ENCODE results near the gene PRDM16.

Gene PRDM16

DNA sequence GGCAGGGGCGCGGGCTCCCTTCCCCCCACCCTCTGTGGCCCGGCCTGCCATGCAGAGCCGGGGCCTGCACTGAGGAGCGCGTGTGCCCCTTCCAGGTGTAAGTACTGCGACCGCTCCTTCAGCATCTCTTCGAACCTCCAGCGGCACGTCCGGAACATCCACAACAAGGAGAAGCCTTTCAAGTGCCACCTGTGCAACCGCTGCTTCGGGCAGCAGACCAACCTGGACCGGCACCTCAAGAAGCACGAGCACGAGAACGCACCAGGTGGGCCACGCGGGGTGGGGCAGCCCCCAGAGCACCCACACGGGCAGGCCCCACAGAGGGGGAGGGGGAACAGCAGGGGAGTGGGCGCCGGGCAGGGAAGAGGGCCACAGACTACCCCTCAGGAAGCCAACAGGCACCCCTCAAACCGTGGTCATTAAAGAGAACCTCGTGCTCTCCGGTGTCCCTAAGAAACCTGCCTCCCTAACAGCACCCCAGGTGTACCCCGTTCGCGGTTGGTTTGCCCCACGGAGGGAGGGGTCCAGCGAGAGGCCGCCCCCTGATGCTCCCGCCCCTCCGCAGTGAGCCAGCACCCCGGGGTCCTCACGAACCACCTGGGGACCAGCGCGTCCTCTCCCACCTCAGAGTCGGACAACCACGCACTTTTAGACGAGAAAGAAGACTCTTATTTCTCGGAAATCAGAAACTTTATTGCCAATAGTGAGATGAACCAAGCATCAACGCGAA, 356.6 kb downstream of the PRDM16 start:
- no peak for DNase-seq

DNA sequence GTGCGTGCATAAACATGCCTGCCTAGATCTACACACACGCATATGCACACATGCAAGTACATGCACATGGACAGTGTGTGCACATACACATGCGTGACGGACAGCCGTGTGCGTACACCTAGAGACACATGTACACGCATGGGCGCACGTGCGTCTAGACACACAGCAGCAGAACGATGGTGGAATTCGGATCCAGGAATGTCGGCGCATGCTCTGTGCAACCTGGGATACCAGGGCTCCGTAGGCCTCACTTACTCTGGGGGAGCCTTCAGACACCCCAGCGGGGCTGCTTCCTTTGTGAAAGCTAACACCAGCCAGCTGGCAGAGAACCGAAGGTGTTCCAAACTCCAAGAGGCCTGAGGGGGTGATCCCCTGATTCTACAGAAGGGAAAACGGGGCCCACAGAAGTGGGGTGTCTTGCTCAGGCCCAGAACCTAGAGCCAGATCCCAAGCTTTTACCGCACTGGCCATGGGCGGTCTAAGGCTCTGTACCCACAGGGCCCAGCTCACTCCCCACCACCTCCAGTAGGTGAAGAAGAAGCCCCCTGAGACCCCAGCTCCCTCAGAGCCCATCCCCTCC, 358.0 kb downstream of the PRDM16 start:
- no peak for DNase-seq

DNA sequence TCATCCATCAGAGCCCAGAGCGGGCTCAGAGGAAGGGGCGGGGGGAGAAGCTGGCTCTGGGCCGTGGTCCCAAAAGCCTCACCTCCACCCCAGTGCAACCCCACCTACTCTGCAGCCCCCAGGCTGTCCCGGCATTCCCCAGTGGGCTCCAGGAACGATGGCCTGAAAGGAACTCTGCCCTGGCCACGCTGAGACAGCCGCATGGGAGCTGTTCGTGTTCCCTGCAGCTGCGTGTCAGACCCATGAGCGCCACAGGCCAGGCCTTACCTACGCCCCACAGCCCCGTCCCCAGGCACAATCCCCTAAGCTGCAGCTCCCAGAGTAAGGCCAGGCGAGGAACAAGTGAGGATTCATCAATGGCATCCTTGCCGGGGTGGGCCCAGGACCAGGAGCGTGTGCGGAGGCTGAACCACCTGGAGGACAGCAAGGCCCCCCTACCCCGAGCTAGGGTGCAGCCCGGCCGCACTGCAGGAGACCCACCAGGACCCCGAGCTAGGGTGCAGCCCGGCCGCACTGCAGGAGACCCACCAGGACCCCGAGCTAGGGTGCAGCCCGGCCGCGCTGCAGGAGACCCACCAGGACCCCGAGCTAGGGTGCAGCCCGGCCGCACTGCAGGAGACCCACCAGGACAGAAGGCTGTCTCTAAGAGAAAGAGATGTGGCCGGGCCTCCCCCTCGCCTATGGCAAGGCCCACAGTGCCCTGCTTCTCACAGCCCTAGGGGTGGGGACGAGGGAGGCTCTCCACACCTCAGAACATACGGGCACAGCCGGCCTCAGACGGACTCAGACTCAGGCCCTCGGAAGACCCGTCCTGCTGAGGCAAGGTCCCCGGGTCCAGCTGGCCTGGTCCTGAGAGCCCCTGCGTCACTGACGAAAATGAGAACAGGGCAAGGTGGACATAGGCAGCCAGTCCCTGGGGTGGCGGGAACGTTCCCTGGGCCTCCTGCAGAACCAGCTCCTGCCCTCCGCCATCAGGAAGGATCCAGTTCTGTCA, 359.0 kb downstream of the PRDM16 start:
- DNase-seq, result no peak

DNA sequence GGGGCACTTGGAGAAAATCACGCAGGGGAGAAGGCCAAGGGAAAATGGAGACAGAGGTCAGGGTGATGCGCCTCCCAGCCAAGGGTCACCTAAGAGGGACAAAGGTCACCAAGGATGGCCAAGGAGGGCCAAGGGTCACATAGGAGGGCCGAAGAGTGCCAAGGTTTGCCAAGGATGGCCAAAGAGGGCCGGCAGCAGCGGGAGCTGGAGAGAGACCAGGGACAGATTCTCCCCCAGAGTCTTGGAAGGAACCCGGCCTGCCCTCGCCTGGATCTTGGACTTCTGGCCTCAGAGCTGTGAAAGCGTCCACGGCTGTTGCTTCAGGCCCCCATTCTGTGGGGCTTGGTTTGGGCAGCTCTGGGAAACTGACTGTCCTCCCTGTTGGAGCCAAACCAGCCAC, 359.9 kb downstream of the PRDM16 start:
- no peak for DNase-seq

DNA sequence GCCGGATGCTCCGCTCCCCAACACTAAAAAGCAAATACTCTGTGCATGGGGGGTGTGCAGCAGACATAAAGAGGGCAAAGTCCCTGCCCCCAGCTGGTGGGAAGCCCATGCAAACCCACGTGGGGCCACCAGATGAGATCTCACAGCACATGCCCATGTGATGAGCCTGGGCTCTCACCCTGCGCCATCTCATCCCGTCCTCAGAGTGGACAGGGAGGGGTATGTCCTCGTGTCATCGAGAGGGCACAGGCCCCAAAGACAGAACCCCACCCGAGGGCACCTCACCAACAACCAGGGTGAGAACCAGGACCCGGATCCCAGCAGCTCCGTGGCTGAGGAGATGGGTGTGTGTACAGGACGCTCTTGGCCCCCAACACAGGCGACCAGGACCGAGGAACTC, 360.3 kb downstream of the PRDM16 start:
- no peak for DNase-seq

DNA sequence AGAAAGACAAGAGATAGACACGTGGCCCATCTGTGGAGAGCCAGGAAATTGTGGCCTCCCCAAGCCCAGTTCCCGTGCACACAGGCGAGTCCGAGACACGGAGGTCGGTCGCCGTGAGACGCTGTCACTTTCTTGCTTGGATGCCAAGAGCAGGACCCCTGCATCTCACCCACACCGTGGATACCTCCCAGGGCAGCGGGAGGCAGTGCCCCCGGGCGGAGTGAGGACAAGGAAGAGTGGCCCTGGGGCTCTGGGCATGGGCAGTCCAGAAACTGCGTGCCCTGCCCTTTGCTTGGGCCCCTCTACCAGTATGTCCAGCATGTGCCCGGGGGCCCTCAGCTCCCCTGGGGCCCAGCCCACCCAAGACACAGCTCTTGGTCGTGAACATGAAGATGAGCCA, 360.8 kb downstream of the PRDM16 start:
- DNase-seq, result no peak

DNA sequence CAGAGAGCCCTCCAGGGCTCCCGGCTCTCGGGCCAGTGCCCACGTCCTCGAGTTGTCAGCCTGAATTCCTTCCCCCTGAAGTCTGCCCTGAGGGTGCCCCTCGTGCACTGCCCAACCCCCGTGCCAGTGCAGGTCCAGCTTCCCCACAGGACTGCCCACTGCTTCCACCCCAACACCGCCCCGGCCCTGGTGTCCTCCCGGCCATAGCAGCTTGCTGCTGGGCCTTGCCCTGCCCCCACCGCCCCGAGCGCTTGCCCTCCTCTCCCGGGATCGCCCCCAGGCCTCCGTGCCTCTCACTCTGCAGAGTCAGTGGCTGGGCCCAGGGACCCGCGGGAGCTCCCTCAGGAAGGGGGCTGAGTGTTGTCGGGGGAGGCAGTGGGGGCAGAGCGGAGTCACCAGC, 361.4 kb downstream of the PRDM16 start:
- no peak for DNase-seq

DNA sequence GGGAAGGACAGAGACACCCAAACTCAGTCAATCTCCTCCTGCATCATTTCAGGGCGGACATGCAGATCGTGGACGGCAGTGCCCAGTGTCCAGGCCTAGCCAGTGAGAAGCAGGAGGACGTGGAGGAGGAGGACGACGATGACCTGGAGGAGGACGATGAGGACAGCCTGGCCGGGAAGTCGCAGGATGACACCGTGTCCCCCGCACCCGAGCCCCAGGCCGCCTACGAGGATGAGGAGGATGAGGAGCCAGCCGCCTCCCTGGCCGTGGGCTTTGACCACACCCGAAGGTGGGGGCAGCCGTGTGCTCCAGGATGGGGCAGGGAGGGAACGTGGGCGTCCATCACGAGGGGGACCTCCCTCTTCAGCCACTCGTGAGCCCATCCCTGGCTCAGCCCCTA, 361.8 kb downstream of the PRDM16 start:
- DNase-seq, result no peak

DNA sequence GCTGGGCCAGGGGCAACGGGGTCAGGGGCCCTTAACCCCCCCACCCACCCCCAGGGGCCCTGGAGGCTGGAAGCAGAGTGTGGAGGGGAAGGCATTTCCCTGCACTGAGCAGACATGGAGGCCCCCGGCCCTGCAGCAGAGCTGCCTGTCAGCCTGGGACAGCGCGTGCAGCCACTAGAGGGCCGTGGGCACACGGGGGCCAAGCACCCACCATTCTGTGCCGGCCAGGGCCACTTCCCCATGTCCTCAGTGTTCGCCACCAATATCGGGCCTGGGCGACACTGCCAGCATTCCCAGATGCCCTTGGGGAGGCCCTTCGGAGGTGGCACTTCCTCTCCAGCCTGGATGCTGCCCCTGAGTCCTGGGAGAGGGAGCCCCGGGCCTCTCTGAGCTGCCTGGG, 362.3 kb downstream of the PRDM16 start:
- no peak for DNase-seq

DNA sequence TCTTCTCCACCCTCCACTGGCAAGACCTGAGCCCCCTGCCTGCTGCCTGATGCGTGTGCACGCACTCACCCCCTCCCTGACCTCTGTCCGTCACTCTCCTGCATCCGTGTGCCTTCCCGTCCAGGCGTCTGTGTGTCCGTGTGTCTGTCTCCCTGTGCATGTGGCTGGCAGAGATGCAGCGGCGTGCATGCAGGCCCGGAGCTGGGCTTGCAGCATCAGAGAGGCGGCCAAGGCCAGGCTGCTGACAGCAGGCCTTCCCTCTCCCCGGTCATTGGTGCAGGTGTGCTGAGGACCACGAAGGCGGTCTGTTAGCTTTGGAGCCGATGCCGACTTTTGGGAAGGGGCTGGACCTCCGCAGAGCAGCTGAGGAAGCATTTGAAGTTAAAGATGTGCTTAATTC, 362.7 kb downstream of the PRDM16 start:
- no peak for DNase-seq

DNA sequence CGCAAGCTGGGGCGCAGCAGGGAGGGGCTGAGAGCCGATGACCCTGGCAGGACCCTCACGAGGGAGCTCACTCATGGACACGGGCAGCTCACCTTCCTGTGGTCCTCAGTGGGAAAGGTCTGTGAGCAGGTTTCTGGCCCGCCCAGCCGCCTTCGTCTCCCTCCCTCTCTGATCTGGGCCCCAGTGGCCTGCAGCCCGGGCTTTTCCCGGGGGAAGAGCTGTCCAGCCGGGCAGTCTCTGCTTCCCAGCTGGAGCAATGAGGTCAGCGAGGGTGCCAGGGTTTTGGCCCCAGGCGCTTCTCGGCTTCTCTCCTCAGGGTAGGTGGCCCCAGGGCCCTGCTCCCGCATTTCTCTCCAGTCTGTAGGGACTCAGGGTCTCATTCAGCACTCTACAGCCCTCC, 363.3 kb downstream of the PRDM16 start:
- DNase-seq, result no peak

DNA sequence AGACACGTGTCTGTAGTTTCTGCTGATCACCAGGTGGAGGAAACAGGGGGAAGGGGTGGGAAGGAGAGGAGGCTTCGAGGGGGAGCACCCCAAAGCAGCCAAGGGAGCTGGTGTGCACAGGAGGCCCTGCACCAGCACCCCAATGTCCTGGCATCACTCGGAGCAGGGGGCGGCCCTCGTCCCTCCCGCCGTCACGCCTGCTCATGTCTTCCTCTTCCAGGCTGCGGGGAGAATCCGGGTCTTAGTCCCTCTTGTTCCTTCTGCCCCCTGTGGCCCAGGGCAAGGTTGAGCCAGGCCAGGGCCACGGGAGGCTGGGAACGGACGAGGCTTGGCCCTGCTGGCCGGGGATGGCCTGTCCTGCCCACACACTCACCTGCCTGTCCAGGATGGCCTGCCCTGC, 364.1 kb downstream of the PRDM16 start:
- DNase-seq, result no peak

DNA sequence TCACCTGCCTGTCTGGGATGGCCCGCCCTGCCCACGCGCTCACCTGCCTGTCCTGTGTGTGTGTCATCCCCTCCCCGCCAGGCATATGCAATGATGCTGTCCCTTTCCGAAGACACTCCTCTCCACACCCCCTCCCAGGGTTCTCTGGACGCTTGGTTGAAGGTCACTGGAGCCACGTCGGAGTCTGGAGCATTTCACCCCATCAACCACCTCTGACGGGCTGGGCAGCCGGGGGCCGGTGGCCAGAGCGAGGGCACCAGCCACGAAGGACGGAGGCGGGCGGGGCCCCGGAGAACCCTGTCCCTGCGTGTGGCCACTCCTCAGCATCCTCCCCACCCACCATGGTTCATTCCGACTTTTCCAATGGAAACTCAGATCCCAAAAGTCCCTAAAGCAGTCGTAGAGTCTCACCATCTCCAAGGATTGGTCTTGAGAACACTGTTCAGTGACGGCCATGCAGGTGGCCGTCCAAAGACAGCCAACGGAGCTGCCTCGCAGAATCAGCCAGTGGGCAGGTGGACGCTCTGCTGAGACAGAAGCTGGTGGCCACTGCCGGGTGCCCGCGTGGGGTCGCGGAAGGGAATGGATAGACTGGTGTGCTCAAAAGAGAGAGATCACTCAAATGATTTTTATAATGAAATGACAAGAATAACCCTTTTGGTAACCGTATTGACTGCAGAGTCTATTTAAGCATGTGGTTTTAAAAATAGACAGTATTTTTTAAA, 364.8 kb downstream of the PRDM16 start:
- no peak for DNase-seq

DNA sequence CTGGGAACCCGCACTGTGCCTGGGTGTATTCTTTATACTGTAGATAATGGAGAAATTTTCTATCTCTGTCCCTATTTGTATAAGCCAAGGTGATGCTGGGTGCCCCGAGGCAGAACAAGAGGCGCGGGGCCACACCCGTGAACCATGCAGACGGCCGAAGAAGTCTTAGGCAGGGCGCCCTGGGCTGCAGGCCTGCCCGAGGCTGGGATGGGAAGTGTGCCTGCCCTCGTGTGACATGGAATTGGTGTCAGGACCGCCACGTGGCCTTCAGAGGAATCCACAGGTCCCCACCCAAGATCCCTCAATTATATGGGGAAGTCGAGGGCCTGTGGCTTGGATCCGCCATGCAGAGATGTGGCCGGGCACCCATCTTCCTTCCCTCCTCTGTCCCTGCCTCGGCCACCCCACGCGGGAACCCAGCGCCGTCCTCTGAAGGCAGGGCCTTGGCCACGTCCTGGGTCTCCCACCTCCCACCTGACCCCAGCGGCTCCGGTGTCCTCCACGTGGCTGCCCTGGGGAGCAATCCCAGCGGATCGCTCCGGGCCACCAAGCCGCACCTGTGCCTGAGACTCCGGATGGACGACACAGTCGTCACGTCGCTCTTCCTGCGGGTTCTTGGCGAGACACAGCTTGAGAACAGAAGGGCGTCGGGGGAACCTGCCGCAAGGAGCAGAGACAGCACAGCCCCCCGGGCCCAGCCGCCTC, 365.6 kb downstream of the PRDM16 start:
- no peak for DNase-seq

DNA sequence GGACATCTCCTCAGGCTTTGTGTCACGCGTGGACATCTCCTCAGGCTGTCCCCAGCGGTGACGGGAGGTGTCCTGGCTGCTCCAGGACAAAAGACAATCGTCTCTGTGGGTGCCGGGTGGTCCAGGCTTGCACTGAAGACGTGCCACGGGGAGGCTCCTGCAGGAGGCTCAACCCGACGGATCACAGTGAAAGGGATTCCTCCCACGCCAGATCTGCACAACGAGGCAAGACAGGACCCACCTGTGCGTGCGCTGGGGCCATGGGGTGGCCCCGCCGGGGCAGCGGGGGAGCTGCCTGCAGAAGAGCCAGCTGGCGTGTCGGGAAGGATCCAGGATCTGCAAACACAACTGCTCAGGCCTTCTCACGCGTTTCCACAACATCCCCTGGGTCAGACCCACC, 366.7 kb downstream of the PRDM16 start:
- no peak for DNase-seq

DNA sequence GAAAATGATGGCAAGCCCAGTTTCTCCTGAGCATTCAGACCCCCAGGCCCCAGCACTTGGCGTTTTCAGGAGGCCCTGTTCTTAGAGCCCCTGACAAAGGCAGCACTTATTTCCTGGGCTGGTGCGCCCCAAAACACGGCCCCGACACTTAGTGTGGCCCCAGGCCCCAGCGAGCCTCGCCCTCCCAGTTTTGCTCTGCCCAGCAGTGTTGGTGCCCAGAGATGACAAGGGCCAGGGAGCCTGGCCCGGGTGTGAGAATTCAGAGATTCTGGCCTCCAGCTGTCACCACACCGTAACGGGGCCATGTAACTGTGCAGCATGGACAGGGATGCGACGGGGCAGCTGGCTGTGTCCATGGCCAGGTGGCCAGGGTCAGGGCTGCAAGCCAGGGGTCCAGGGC, 367.4 kb downstream of the PRDM16 start:
- no peak for DNase-seq

DNA sequence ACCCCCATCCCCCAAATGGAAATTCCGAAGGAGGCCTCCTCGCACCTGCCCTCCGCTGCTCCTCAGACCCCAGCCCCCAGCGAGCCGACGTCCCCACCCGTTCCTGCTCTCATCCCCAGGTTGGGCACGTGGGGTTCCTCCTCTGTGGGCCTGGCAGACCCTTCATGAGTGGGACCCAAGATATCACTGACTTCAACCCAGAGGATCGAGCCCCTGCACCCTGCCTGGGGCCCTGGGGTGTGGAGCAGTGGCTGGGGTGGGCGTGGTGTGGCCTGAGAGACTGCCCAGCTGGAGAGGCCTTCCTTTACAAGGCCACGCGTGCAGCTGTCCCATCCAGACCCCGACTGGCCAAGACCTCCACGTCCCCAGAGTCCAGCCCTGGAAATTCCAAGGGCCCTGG, 367.9 kb downstream of the PRDM16 start:
- no peak for DNase-seq

DNA sequence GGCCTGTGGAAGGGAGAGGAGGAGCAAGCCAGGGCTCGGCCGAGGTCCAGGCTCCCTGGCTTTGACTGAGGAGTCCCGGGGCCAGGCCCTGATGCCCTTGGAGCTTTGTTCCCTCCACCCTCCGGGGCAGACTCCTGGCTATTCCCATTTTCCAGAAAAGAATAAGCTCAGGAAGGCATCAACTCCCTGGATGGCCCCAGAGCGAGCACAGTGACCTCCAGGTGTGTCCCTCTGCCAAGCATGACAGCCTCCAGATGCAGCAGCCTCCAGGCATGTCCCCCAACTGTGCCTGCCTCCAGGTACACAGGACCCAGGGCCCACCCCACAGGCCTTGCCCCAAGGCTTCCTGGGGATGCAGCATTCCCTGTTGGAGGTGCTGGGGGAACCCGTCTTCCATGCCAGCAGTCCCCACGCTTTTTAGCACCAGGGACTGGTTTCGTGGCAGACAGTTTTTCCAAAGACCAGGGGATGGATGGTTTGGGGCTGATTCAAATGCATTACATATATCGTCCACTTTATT, 369.7 kb downstream of the PRDM16 start:
- DNase-seq, result no peak

DNA sequence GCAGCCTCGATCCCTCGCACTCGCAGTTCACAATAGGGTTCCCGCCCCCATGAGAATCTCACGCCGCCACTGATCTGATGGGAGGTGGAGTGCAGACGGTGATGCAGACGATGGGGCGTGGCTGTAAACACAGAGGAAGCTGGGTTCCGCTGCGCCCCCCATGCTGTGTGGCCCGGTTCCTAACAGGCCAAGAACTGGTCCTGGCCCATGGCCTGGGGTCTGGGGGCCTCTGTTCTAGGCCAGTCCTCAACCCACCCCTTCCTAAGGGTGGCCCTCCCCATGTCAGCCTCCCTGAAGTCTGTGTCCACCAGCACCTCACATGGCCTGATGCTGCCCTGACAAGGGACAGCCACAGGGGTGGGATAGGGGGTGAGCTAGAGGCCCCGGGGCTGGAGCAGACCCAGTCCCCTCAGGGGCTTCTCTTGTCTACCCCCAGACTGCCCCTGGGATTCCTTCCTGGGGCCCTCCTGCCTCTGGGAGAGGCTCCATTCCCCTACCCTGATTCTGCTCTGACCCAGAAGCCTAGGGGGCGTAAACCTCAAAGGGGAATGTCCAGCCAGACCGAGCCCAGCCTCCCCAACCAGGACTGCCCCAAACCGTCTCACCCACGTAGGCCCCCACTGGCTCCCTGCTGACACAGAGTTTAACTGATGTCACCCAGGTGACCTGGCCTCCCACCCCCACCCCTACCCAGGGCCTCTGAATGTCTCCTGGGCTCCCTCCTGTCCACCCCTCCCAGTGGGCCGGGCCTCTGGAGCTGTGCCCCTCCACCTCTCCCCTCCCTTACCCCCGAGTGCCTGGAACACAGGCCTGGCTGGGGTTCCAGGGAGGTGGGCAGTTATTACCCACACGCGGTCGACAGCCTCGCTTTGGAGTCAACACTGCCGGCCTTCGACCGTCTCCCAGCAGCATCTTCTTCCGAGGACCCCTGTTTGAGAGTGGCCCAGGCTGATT, 370.6 kb downstream of the PRDM16 start:
- no peak for DNase-seq

DNA sequence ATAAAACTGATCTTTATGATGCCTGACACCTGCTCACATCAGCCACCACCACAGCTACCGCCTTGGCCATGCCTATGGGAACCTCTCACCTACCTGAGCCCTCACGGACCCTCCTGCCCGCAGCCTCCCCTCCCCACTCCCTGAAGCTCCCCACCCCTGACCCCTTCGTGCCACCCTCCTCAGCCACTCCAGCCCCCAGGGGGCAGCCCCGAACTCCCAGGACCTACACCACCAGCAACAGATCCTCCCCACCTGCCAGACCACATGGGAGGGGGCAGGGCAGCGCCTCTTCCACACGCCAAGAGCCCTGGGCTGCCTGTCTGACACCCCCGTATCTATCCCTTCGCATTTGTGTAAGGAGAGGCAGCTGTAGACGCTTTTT, 371.3 kb downstream of the PRDM16 start:
- DNase-seq, result no peak

Data from CD4-positive, alpha-beta T cell treated with Interleukin-1 beta for 1 hour (primary cell).